Tibial artery (tissue), 4 donors: Measurements from ENCODE around the gene XPO5.

Experiments used
- DNase-seq, 2 donors: peaks; one replicate each; pipeline ENCODE4 v3.0.0-alpha.2; 2019
- H3K27ac ChIP-seq, 2 donors: fragments of 200-600 bp; sonication (generic) in 1 of 2; 1 replicate in 1 of 2; 2 replicates in 1 of 2; pipeline ENCODE4 v1.5.1; 2018 to 2019; ENCODE audit warnings: mild to moderate bottlenecking in 1 of 2
- H3K27me3 ChIP-seq, 2 donors: fragments of 200-600 bp; sonication (generic) in 1 of 2; one replicate each; pipeline versions ENCODE4 v1.5.1 to v1.6.0; 2016 to 2019
- H3K36me3 ChIP-seq, 3 donors: fragments of 200-600 bp; sonication (generic) in 2 of 3; one replicate each; pipeline ENCODE4 v1.5.1; 2016 to 2019; ENCODE audit warnings: mild to moderate bottlenecking in 2 of 3
- H3K4me1 ChIP-seq, 4 donors: fragments of 200-600 bp; sonication (generic) in 2 of 4; 1 replicate in 3 of 4; 2 replicates in 1 of 4; pipeline ENCODE4 v1.5.1; 2016 to 2019
- H3K4me3 ChIP-seq, 2 donors: fragments of 200-600 bp; sonication (generic) in 1 of 2; 1 replicate in 1 of 2; 2 replicates in 1 of 2; pipeline ENCODE4 v1.5.1; 2018 to 2019; ENCODE audit warnings: mild to moderate bottlenecking in 2 of 2
- H3K9me3 ChIP-seq, 3 donors: fragments of 200-600 bp; sonication (generic) in 1 of 3; one replicate each; pipeline ENCODE4 v1.5.1; 2016 to 2019
- intact Hi-C: fragments of 100-400 bp; cut with DNase I; formaldehyde crosslinking; loops from one replicate; pipeline ENCODE4 v1.15.0; 2023; ENCODE audit warnings: low total_unique reads
- TF ChIP-seq, protein P1 (sequence below), 2 experiments: fragments of 200-600 bp in 1 of 2; fragments of 450-650 bp in 1 of 2; IDR thresholded peaks; one replicate each; pipeline ENCODE4 v1.5.1; 2017 to 2019; ENCODE audit warnings: antibody characterized with exemption in 2 of 2, mild to moderate bottlenecking in 1 of 2, moderate library complexity in 1 of 2

The XPO5 gene

DNA sequence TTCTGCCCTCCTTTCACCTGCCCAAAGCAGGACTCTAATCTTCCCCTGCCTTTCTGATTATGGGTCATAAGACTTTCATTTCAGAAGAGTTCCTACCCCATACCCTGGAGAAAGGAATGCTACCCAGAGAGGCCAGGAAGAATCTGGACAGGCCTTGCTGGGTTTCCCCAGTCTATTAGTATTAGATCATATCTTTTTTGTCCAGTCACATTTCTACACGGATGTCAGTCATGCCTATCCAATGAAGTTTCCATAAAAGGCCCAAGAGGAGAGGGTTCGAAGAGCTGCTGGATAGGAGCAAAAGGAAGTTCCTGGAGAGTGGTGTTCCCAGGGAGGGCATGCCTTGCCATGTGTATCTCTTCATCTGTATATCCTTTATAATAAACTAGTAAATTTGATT, 3.3 kb upstream of the XPO5 start:
- H3K36me3 ChIP-seq, result peaks cover 6 to 21% (median 6%) of the 10 kb centered on the region in 3 donors
- H3K4me1 ChIP-seq, result peaks cover 0 to 28% (median 16%) of the 10 kb centered on the region in 4 donors
- TF ChIP-seq, protein P1, sequence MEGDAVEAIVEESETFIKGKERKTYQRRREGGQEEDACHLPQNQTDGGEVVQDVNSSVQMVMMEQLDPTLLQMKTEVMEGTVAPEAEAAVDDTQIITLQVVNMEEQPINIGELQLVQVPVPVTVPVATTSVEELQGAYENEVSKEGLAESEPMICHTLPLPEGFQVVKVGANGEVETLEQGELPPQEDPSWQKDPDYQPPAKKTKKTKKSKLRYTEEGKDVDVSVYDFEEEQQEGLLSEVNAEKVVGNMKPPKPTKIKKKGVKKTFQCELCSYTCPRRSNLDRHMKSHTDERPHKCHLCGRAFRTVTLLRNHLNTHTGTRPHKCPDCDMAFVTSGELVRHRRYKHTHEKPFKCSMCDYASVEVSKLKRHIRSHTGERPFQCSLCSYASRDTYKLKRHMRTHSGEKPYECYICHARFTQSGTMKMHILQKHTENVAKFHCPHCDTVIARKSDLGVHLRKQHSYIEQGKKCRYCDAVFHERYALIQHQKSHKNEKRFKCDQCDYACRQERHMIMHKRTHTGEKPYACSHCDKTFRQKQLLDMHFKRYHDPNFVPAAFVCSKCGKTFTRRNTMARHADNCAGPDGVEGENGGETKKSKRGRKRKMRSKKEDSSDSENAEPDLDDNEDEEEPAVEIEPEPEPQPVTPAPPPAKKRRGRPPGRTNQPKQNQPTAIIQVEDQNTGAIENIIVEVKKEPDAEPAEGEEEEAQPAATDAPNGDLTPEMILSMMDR (IDR thresholded peaks at IDR 0.05), result no peak
- H3K4me3 ChIP-seq, result no peak overlapping the region
- H3K27me3 ChIP-seq, result no peaks in the 10 kb centered on the region
- intact Hi-C loops, result loop anchor here (5.0 kb wide), 1 partner anchor 67 kb away; the partner anchor contains the start of gene LRRC73
- H3K9me3 ChIP-seq, result no peaks in the 10 kb centered on the region
- no peak for DNase-seq
- no peak overlapping the region for H3K27ac ChIP-seq

DNA sequence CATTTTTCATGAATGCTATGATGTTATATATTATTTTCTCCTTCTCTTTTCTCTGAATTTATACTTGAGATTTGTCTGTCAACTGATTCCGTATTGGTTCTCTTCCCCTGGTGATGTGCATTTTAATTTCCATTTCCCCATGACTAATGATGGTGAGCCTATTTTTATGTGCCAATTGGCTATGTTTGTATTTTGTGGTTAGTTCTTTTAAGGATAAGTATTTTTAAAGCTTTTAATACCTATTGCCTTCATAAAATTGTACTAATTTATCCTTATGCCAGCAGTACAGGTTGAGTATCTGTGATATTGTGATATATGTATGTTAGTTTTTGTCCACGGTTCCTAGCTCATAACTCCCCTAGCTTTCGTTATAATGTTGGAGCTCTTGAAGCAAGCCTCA, 2.9 kb upstream of the XPO5 start:
- no peak overlapping the region for H3K27ac ChIP-seq

DNA sequence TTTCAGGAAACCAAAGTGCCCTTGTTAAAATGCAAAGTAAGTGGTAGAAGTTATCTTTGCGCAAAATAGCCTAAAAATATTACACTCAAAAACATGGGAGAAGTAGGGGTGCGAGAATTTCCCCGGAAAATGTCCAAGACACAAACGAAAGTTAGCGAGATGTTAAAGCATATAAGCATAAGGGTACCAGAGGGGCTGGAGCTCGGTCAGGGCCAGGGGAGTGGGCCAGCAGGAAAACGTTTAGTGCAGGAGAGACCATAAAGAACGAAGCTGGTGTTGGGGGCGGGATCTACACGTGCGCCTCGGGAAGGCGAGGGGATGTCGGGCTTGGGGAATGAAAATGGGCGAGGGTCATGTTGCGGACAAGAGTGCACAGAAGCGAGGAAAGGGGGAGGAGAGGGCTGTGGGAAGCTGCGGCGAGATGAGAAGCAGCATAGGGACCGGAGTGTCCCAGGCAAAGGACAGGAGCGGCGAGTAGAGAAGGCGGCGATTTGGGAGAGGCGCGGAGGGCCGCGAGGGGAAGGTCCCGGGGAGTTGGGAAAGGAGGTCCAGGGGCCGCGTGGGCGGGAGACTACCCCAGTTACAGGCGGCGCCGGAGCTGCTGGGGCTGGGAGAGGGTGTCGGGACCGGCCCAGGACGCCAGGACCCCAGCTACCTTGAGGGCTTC, 600 bp downstream of the XPO5 start:
- peak; percentile 21 to 70 for DNase-seq
- intact Hi-C loops, result loop anchor here (5.0 kb wide), 1 partner anchor 63 kb away; the partner anchor contains the start of gene LRRC73
- Histone ChIP-seq H3K36me3 (peaks cover 3 to 30% (median 10%) of the 10 kb centered on the region in 3 donors), H3K4me1 (peaks cover 0 to 28% (median 18%) of the 10 kb centered on the region in 4 donors), H3K4me3 (peak overlapping the region; percentile 90 to 91), H3K27ac (peak overlapping the region; percentile 79 to 81), H3K9me3 (no peaks in the 10 kb centered on the region), H3K27me3 (no peaks in the 10 kb centered on the region)
- TF ChIP-seq, protein P1 (IDR thresholded peaks at IDR 0.05), result no peak

More for the DNA sequence above, 2.9 kb upstream of the XPO5 start:
- intact Hi-C loops, result loop anchor here (5.0 kb wide), 1 partner anchor 66 kb away; the partner anchor contains the start of gene LRRC73
- no peak overlapping the region for H3K4me3 ChIP-seq
- H3K36me3 ChIP-seq, result peaks cover 2 to 17% (median 2%) of the 10 kb centered on the region in 3 donors
- DNase-seq, result no peak
- H3K4me1 ChIP-seq, result peaks cover 0 to 28% (median 18%) of the 10 kb centered on the region in 4 donors
- TF ChIP-seq, protein P1 (IDR thresholded peaks at IDR 0.05), result no peak
- no peaks in the 10 kb centered on the region for H3K27me3 ChIP-seq
- no peaks in the 10 kb centered on the region for H3K9me3 ChIP-seq

DNA sequence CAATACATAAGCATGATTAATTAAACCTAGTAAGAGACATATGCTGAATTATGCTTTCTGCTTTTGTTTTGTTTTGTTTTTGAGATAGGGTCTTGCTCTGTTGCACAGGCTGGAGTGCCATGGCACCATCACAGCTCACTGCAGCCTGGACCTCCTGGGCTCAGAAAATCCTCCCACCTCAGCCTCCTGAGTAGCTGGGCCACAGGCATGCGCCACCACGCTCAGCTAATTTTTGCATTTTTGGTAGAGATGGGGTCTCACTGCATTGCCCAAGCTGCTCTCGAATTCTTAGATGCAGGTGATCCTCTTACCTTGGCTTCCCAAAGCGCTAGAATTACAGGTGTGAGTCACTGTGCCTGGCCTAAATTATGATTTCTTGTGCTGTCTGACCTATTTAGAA, 3.8 kb downstream of the XPO5 start:
- DNase-seq, result no peak
- H3K4me3 ChIP-seq, result no peak overlapping the region
- H3K27me3 ChIP-seq, result no peaks in the 10 kb centered on the region
- H3K9me3 ChIP-seq, result no peaks in the 10 kb centered on the region
- H3K36me3 ChIP-seq, result peaks cover 31 to 60% (median 35%) of the 10 kb centered on the region in 3 donors
- intact Hi-C loops, result no loop called here
- TF ChIP-seq, protein P1 (IDR thresholded peaks at IDR 0.05), result no peak
- peaks cover 0 to 16% (median 16%) of the 10 kb centered on the region in 4 donors for H3K4me1 ChIP-seq
- H3K27ac ChIP-seq, result no peak overlapping the region

DNA sequence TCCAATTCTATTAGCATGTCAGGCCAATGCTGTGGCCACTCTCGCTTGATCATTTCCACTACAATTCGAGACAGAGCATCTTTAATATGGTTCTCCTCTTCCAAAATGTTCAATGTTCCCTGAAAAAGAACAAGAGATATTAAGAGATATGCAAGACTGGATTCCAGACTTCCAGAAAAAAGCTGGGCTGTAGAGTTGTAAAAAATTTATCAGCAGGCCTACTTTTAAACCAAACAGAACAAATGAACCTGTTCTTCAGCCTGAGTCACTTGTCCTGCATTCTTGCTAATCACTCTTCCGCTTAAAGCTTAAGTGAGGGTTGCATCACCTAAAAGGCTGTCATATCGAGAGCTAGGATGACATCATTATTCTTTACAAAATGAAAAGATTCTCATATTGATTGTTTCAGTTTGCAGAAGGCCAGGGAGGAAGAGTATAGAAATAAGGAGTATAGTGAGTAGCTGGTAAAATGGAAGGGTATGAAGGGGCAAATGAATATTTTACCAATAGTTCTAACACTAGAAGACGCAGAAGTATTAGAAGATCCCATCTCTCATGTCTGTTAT, 4.9 kb downstream of the XPO5 start:
- Histone ChIP-seq H3K4me3 (no peak overlapping the region), H3K36me3 (peaks cover 42 to 70% (median 44%) of the 10 kb centered on the region in 3 donors), H3K27ac (no peak overlapping the region), H3K4me1 (peaks cover 0 to 10% (median 9%) of the 10 kb centered on the region in 4 donors), H3K27me3 (no peaks in the 10 kb centered on the region), H3K9me3 (no peaks in the 10 kb centered on the region)
- DNase-seq, result no peak
- TF ChIP-seq, protein P1 (IDR thresholded peaks at IDR 0.05), result no peak
- intact Hi-C loops, result no loop called here
